HG03442 (cell line): ENCODE data around the gene JAZF1.
A peak's percentile ranks its signal among the peaks of the same experiment; 100 is the strongest.

ENCODE experiments used
- ATAC-seq: cut with Tn5 transposase; IDR thresholded peaks from one replicate; pipeline ENCODE4 v1.9.1; 2021; ENCODE audit warnings: mild to moderate bottlenecking, moderate library complexity; ENCODE audit not compliant: unreplicated experiment

The JAZF1 gene

GRCh38 chr7:28054531-28055160, 125.9 kb downstream of the JAZF1 start:
- no peak for ATAC-seq

GRCh38 chr7:28052933-28053332, 127.7 kb downstream of the JAZF1 start:
- ATAC-seq: no peak

- no peak for ATAC-seq
These were observed 131.9 kb downstream of the JAZF1 start for GRCh38 chr7:28048694-28049093.

- no peak for ATAC-seq
These were observed 134.6 kb downstream of the JAZF1 start for GRCh38 chr7:28046035-28046434.

GRCh38 chr7:28045592-28045991, 135.0 kb downstream of the JAZF1 start:
- ATAC-seq: no peak

- ATAC-seq: no peak
These were observed 135.8 kb downstream of the JAZF1 start for GRCh38 chr7:28044825-28045224.

- ATAC-seq: no peak
These were observed 137.9 kb downstream of the JAZF1 start for GRCh38 chr7:28042721-28043120.

- no peak for ATAC-seq
These were observed 138.9 kb downstream of the JAZF1 start for GRCh38 chr7:28041508-28042314.

- no peak for ATAC-seq
These were observed 142.3 kb downstream of the JAZF1 start for GRCh38 chr7:28038175-28038797.

- ATAC-seq: peak; percentile 96
These were observed 143.2 kb downstream of the JAZF1 start for GRCh38 chr7:28037220-28038010.

- no peak for ATAC-seq
These were observed 143.9 kb downstream of the JAZF1 start for GRCh38 chr7:28036696-28037095.

GRCh38 chr7:28033386-28033785, 147.2 kb downstream of the JAZF1 start:
- ATAC-seq: no peak

- no peak for ATAC-seq
These were observed 147.7 kb downstream of the JAZF1 start for GRCh38 chr7:28032738-28033380.

GRCh38 chr7:28029051-28029450, 151.5 kb downstream of the JAZF1 start:
- ATAC-seq: no peak

GRCh38 chr7:28028471-28028870, 152.1 kb downstream of the JAZF1 start:
- no peak for ATAC-seq

- no peak for ATAC-seq
These were observed 154.4 kb downstream of the JAZF1 start for GRCh38 chr7:28026237-28026636.

GRCh38 chr7:28024786-28025334, 155.7 kb downstream of the JAZF1 start:
- ATAC-seq: no peak

- ATAC-seq: peak; percentile 81
These were observed 160.2 kb downstream of the JAZF1 start for GRCh38 chr7:28020302-28020940.

- ATAC-seq: no peak
These were observed 161.6 kb downstream of the JAZF1 start for GRCh38 chr7:28018856-28019465.
